ENCODE data around the gene CDO1. TPM values are rescaled to one million over a fixed set of nuclear protein-coding genes. Genes with fewer than 3 reads are reported as not detected.
A peak's percentile ranks its signal among the peaks of the same experiment; 100 is the strongest.

CDO1 gene
- total RNA-seq (2022) = 0.42 and 0.44 TPM in 2 replicates
- percentile 22 among the genes with signal in this experiment for Bru-seq, nascent RNA
- percentile 26 among the genes with signal in this experiment for BruChase-seq, experiment 1, labeled RNA remaining after a 6-hour chase
- BruChase-seq, experiment 2, labeled RNA remaining after a 2-hour chase = percentile 33 among the genes with signal in this experiment
- long read RNA-seq = 0 reads

GRCh38 chr5:115816226-115817081, at the start of gene CDO1:
TSS of gene CDO1 (minus strand) at chr5:115816659. CDS start at chr5:115816397, 262 bp downstream.
- ChIA-PET POLR2A (no interaction called here), CTCF (interaction anchor here (0.6 kb wide), 1 partner anchor 15 kb away, joined by 4 read pairs; no protein-coding TSS in a partner anchor)
- intact Hi-C loops (cut with micrococcal nuclease) = no loop called here
- TF ChIP-seq CTCF (IDR thresholded peaks at IDR 0.05; ENCODE audit: unreplicated experiment) = no peak
- peak; percentile 13 for DNase-seq (ENCODE audit: unreplicated experiment)
- peaks cover 12% of the 10 kb centered on the region for H3K27me3 Mint-ChIP-seq (ENCODE audit: insufficient read depth, unreplicated experiment)
- no peaks in the 10 kb centered on the region for H3K9me3 Mint-ChIP-seq (ENCODE audit: unreplicated experiment)
- BruUV-seq (replicated peaks) = no TSS peak
- H3K36me3 Mint-ChIP-seq (ENCODE audit: insufficient read depth, unreplicated experiment) = no peaks in the 10 kb centered on the region
- H3K4me3 Mint-ChIP-seq (ENCODE audit: unreplicated experiment) = peak within 1 kb of the TSS; percentile 71
- H3K27ac Mint-ChIP-seq (ENCODE audit: low read depth, unreplicated experiment) = no peak within 1 kb of the TSS
- no peaks in the 10 kb centered on the region for H3K4me1 Mint-ChIP-seq (ENCODE audit: insufficient read depth, unreplicated experiment)

DNA sequence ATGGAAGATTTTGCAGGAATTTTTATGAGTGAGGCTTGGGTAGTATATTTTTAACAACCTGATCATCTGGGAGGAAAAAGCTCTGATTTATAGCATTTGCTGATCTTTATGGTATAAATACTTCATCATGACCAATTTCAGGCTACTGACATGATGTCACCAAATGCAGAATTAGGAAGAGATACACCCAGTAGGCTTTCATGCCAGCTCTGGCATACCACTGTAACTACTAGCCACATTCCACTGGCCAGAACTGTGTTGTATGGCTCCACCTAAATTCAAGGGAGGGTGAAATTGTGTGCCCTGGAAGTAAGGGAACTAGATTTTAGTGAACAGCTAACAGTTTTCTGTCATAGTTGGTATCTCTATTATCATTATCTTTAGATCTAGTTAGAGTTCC, 42.9 kb upstream of the CDO1 start:
- Mint-ChIP-seq H3K27ac (ENCODE audit: low read depth, unreplicated experiment) (no peak overlapping the region), H3K4me3 (ENCODE audit: unreplicated experiment) (no peak overlapping the region), H3K27me3 (ENCODE audit: insufficient read depth, unreplicated experiment) (no peaks in the 10 kb centered on the region), H3K4me1 (ENCODE audit: insufficient read depth, unreplicated experiment) (peaks cover 38% of the 10 kb centered on the region), H3K36me3 (ENCODE audit: insufficient read depth, unreplicated experiment) (no peaks in the 10 kb centered on the region), H3K9me3 (ENCODE audit: unreplicated experiment) (peaks cover 9% of the 10 kb centered on the region)
- POLR2A ChIA-PET = interaction anchor here (0.7 to 1.5 kb wide), 7 partner anchors 12 to 55 kb away, joined by 3 to 6 read pairs (median 4); partner anchors contain the start of genes AP3S1 and ATG12
- intact Hi-C loops (cut with micrococcal nuclease) = no loop called here
- CTCF ChIA-PET = interaction anchor here (0.6 to 1.6 kb wide), 6 partner anchors 10 to 537 kb away, joined by 3 to 5 read pairs (median 3); no protein-coding TSS in a partner anchor
- TF ChIP-seq CTCF (IDR thresholded peaks at IDR 0.05; ENCODE audit: unreplicated experiment) = no peak
- DNase-seq (ENCODE audit: unreplicated experiment) = no peak
- BruUV-seq (replicated peaks) = no TSS peak

DNA sequence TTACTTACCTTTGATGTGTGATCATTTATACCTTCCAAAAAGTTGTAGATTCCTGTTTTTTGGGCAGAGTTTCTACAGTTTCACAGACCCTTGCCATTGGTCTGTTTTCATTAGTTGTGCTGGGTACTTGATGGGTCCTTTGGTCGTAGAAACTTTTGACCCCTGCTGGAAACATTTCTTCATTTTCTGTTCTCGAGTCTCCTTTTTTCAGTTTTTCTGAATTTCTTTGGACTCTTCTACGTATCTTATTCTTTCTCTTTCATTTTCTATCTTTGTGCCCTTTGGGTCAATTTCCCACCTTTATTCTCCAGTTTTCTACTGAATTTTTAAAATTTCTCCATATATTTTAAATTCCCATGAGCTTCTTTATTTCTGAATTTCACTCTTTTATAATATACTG, 41.9 kb upstream of the CDO1 start:
- Mint-ChIP-seq H3K9me3 (ENCODE audit: unreplicated experiment) (peaks cover 14% of the 10 kb centered on the region), H3K4me1 (ENCODE audit: insufficient read depth, unreplicated experiment) (peaks cover 38% of the 10 kb centered on the region), H3K27me3 (ENCODE audit: insufficient read depth, unreplicated experiment) (no peaks in the 10 kb centered on the region), H3K4me3 (ENCODE audit: unreplicated experiment) (no peak overlapping the region), H3K36me3 (ENCODE audit: insufficient read depth, unreplicated experiment) (no peaks in the 10 kb centered on the region), H3K27ac (ENCODE audit: low read depth, unreplicated experiment) (peak overlapping the region; percentile 89)
- no TSS peak for BruUV-seq (replicated peaks)
- ChIA-PET POLR2A (interaction anchor here (0.7 to 2.0 kb wide), 4 partner anchors 11 to 339 kb away, joined by 4 to 7 read pairs (median 4); partner anchors contain the start of genes AP3S1 and ATG12), CTCF (interaction anchor here (0.9 to 1.6 kb wide), 2 partner anchors 11 to 29 kb away, joined by 4 to 5 read pairs; no protein-coding TSS in a partner anchor)
- intact Hi-C loops (cut with micrococcal nuclease) = no loop called here
- TF ChIP-seq CTCF (IDR thresholded peaks at IDR 0.05; ENCODE audit: unreplicated experiment) = no peak
- no peak for DNase-seq (ENCODE audit: unreplicated experiment)

Data from MCF 10A (cell line).